ENCODE results near the gene STX4. TPM values are rescaled to one million over a fixed set of nuclear protein-coding genes. Genes with fewer than 3 reads are reported as not detected.

The STX4 gene
- total RNA-seq, 1 donor from 2014 or later, result 86.1 TPM

DNA sequence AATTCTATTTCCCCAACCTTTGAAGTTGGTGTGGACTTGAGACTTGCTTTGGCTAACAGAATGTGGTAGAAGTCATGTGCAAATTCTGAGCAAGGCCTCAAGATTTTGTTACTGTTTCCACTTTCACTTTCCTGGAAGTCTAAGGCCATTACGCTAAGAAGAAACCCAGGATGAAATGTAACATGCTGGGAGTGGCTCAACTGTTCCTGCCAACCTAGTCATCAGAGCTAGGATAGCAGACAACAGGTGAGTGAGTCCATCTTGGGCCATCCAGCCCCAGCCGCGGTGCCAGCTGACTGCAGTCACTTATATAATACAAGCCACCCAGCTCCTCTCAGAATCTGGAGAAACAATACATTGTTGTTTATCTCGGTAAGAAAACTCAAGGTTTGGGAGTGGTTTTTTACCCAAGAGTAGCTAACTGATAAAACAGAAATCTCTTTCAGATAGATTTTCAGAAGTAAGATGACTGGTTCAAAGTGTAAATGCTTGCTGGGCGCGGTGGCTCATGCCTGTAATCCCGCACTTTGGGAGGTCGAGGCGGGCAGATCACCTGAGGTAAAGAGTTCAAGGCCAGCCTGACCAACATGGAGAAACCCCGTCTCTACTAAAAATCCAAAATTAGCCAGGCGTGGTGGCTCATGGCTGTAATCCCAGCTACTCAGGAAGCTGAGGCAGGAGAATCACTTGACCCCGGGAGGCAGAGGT, 10.7 kb upstream of the STX4 start:
- DNase-seq, result no peak
- H3K27me3 ChIP-seq (ENCODE audit: low read depth), result no peaks in the 10 kb centered on the region

DNA sequence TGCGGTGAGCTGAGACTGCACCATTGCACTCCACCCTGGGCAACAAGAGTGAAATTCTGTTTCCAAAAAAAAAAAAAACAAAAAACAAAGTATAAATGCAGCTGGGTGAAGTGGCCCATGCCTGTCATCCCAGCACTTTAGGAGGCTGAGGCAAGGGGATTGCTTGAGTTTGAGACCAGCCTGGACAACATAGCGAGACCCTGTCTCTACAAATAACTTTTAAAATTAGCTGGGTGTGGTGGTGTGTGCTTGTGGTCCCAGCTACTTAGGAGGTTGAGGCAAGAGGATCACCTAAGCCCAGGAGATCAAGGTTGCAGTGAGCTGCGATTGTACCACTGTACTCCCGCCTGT, 10.1 kb upstream of the STX4 start:
- Histone ChIP-seq H3K36me3 (no peaks in the 10 kb centered on the region), H3K9me3 (no peaks in the 10 kb centered on the region), H3K4me1 (no peaks in the 10 kb centered on the region), H3K27ac (no peak overlapping the region), H3K27me3 (ENCODE audit: low read depth) (no peaks in the 10 kb centered on the region), H3K4me3 (no peak overlapping the region)
- intact Hi-C loops (cut with DNase I), result no loop called here
- TF ChIP-seq, protein P1, sequence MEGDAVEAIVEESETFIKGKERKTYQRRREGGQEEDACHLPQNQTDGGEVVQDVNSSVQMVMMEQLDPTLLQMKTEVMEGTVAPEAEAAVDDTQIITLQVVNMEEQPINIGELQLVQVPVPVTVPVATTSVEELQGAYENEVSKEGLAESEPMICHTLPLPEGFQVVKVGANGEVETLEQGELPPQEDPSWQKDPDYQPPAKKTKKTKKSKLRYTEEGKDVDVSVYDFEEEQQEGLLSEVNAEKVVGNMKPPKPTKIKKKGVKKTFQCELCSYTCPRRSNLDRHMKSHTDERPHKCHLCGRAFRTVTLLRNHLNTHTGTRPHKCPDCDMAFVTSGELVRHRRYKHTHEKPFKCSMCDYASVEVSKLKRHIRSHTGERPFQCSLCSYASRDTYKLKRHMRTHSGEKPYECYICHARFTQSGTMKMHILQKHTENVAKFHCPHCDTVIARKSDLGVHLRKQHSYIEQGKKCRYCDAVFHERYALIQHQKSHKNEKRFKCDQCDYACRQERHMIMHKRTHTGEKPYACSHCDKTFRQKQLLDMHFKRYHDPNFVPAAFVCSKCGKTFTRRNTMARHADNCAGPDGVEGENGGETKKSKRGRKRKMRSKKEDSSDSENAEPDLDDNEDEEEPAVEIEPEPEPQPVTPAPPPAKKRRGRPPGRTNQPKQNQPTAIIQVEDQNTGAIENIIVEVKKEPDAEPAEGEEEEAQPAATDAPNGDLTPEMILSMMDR (IDR thresholded peaks at IDR 0.05), result no peak
- DNase-seq (no peak), ATAC-seq (no peak)

More for the DNA sequence above, 10.7 kb upstream of the STX4 start:
- TF ChIP-seq, protein P1 (IDR thresholded peaks at IDR 0.05), result no peak
- no peaks in the 10 kb centered on the region for H3K36me3 ChIP-seq
- no peaks in the 10 kb centered on the region for H3K9me3 ChIP-seq
- H3K4me1 ChIP-seq, result no peaks in the 10 kb centered on the region
- no peak for ATAC-seq
- no peak overlapping the region for H3K4me3 ChIP-seq
- no peak overlapping the region for H3K27ac ChIP-seq
- intact Hi-C loops (cut with DNase I), result no loop called here

DNA sequence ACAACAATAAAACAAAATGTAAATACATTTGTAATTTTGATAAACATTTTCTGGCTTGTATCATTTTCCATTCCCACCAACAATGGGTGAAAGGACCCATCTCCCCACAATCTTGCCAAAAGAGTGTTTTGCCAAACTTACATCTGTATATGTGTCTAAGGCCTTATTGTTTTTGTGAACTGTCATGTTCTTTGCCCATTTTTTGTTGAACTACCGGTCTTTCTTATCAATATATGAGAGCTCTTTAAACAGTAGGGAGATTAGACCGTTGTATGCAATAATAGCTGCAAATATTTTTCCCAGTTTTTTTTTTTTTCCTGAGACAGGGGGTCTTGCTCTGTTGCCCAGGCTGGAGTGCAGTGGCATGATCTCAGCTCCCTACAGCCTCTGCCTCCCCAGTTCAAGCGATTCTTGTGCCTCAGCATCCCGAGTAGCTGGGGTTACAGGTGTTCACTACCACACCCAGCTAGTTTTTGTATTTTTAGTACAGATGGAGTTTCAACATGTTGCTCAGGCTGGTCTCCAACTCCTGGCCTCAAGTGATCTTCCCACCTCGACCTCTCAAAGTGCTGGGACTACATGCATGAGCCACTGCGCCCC, 9.6 kb upstream of the STX4 start:
- H3K9me3 ChIP-seq, result no peaks in the 10 kb centered on the region
- ATAC-seq (no peak), DNase-seq (no peak)
- TF ChIP-seq, protein P1 (IDR thresholded peaks at IDR 0.05), result no peak
- H3K4me3 ChIP-seq, result no peak overlapping the region
- intact Hi-C loops (cut with DNase I), result no loop called here
- H3K4me1 ChIP-seq, result no peaks in the 10 kb centered on the region
- H3K27me3 ChIP-seq (ENCODE audit: low read depth), result no peaks in the 10 kb centered on the region
- no peaks in the 10 kb centered on the region for H3K36me3 ChIP-seq
- no peak overlapping the region for H3K27ac ChIP-seq

DNA sequence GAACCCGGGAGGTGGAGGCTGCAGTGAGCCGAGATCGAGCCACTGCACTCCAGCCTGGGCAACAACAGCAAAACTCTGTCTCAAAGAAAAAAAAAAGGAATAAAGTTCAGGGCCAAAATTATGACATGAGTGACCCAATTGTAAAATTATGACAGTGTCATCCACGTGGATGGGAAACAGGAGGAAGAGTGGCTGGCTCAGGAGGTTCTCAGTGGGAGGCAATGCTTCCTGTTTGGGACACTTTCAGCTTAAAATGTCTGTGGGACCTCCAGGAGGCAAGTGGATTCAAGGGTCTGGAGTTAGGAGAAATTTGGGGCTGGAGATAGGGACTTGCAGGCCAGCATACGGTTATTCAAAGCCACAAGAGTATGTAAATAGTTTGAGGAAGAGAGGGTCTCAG, 8.0 kb upstream of the STX4 start:
- TF ChIP-seq, protein P1 (IDR thresholded peaks at IDR 0.05), result no peak
- Histone ChIP-seq H3K27ac (peak overlapping the region; percentile 46), H3K4me3 (no peak overlapping the region), H3K9me3 (no peaks in the 10 kb centered on the region), H3K4me1 (no peaks in the 10 kb centered on the region), H3K27me3 (ENCODE audit: low read depth) (no peaks in the 10 kb centered on the region), H3K36me3 (no peaks in the 10 kb centered on the region)
- DNase-seq (no peak), ATAC-seq (peak; percentile 72 to 73)
- intact Hi-C loops (cut with DNase I), result no loop called here

DNA sequence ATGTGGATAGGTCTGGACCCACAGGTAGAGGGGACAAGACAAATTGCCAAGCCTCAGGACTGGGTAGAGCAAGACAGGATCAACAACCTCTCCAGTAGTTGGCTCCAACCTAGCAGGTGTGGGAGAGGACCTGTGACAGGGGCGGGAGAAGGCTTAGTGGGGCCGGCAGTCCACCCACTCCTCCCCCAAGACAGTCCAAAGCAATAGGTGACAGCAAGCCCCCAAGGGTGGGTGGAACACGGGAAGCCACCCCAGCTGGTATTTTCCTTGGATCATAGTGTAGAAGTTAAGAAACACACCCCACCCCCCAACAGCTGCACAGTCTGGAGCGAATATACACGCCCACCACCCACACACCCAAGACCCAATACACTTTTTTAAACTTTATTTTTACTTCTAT, 4.1 kb upstream of the STX4 start:
- ATAC-seq (no peak), DNase-seq (no peak)
- Histone ChIP-seq H3K4me1 (peaks cover 13% of the 10 kb centered on the region), H3K27me3 (ENCODE audit: low read depth) (no peaks in the 10 kb centered on the region), H3K4me3 (no peak overlapping the region), H3K27ac (no peak overlapping the region), H3K36me3 (no peaks in the 10 kb centered on the region), H3K9me3 (no peaks in the 10 kb centered on the region)
- intact Hi-C loops (cut with DNase I), result no loop called here
- TF ChIP-seq, protein P1 (IDR thresholded peaks at IDR 0.05), result no peak

Data from lower lobe of right lung (tissue), 2 donors.